ENCODE results near the gene DLG2.

The DLG2 gene

GRCh38 chr11:85541683-85542082 lies 85.5 kb downstream of the DLG2 start:
- DNase-seq: no peak

GRCh38 chr11:85540635-85541205 lies 86.4 kb downstream of the DLG2 start:
- DNase-seq: no peak

GRCh38 chr11:85540181-85540580 lies 87.0 kb downstream of the DLG2 start:
- DNase-seq: no peak

- no peak for DNase-seq
Measured at GRCh38 chr11:85539740-85540139, 87.4 kb downstream of the DLG2 start.

DNA sequence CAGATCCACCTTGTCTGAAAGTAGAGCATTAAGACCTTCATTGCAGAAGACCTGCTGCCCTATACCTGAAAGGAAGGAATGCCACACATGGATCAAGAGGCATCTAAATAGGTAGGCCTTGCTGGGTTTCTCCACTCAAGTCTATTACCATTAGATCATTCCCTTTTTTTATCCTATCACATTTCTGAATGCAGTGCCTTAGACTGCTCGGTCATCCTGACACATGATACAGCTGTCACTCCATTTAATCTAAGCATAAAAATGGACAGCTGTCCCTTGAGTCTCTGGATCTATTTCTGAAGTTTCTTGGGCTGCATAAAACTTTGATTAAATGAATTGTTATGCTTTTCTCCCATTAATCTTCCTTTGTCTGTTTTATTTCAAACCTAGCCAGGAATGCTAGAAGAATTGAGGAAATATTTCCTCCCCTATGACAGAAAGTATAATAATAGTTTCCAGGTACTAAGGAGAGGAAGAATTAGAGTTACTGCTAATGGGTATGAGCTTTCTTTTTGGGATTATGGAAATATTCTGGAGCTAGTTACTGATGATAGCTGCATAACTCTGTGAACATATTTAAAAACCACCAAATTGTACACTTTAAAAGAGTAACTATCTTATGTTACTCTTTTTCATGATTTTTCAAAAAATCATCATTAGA lies 88.0 kb downstream of the DLG2 start:
- no peak for DNase-seq

DNA sequence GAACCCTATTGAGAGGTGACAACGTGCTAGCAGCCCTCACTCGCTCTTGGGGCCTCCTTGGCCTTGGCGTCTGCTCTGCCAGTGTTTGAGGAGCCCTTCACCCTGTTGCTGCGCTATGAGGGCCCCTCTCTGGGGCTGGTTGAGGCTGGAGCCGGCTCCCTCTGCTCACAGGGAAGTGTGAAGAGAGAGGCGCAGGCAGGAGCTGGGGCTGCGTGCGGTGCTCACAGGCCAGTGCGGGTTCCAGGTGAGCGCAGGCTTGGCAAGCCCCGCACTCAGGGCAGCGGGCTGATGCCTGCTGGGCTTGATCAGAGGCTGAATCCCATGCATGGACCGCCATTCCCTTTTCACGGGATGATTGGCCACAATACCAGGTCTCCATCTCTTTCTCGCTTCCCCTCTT lies 90.7 kb downstream of the DLG2 start:
- DNase-seq: no peak

DNA sequence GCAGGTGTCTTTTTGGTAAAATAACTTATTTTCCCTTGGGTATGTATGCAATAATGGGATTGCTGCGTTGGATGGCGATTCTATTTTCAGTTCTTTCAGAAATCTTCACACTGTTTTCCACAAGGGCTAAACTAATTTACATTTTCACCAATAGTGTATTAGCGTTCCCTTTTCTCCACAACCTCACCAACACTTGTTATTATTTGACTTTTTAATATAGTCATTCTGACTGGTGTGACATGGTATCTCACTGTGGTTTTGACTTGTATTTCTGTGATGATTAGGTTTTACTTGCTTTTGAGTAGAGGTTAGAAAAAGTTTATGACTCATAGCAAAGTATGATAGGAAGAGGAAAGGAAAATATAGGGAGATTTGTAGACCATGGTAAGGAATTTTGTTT lies 92.3 kb downstream of the DLG2 start:
- DNase-seq: no peak

DNA sequence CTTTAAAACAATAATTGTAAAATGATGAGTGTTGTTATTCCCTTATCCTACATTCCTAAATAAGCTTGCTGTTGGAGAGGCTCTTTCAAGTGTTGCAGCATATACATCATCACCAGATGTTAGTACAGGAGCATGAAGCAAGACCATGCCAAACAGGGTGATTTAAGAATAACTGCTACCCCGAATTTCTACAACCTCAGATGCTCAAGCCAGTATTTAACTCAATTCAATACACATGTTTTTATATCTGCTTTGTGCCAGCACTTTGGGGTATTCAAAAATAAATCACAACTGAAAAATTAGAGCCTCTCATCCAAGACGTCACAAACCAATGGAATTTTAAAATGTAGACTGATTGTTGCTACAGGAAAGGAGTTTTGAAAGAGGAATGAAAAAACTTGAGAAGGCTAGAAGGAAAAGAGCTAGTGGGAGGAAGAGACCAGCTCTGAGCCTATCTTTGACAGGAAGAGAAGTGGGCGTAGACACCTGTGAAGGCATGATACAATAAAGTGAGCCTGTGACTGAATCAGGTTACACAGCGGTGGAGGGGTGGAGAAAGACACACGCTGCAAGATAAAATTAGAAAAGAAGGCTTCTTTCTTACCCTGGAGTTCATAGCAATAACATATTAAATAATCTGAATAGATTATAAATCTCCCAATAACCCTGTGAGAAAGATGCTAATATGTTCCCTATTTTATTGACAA lies 95.8 kb downstream of the DLG2 start:
- DNase-seq: no peak

GRCh38 chr11:85530634-85531033 lies 96.5 kb downstream of the DLG2 start:
- no peak for DNase-seq

GRCh38 chr11:85526564-85526963 lies 100.6 kb downstream of the DLG2 start:
- DNase-seq: no peak

GRCh38 chr11:85525686-85526085 lies 101.5 kb downstream of the DLG2 start:
- DNase-seq: no peak

DNA sequence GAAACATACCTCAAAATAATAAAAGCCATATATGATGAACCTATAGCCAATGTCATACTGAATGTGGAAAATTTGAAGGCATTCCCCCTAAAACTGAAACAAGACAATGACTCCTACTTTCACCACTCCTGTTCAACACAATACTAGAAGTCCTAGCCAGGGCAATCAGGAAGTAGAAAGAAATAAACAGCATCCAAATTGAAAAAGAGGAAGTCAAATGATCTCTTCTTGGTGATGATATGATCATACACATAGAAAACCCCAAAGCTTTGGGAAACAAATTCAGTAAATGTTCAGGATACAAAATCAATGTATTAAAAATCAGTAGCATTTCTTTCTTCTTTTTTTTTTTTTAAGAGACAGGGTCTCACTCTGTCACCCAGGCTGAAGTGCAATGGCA lies 109.9 kb downstream of the DLG2 start:
- DNase-seq: no peak

DNA sequence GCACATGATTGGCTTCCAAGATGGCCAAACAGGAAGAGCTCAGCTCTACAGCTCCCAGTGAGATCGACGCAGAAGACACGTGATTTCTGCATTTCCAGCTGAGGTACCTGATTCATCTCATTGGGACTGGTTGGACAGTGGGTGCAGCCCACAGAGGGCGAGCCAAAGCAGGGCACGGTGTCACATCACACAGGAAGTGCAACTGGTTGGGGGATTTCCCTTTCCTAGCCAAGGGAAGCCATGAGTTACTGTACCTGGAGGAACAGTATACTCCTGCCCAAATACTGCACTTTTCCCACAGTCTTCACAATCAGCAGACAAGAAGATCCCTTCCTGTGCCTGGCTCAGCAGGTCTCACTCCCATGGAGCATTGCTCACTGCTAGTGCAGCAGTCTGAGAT lies 131.2 kb downstream of the DLG2 start:
- DNase-seq: no peak

DNA sequence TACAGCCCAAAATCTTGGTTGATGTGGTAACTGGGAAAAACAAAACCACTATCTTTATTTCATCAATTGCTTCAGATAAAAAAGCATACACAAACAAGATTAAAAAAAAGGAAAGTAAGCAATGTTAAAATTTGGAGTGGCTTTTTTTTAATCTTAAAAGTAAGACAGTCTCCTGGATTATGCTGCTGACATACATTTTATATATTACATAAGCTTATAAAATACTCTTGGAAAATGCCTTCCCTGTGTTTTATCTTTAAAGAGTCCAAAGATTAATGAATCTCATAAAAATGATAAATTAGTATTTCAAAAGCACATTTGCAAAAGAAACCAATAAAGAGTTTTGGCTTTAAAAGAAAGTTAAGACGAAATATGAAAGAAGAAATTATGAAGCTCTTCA lies 132.7 kb downstream of the DLG2 start:
- DNase-seq: no peak

GRCh38 chr11:85485902-85486301 lies 141.2 kb downstream of the DLG2 start:
- no peak for DNase-seq

DNA sequence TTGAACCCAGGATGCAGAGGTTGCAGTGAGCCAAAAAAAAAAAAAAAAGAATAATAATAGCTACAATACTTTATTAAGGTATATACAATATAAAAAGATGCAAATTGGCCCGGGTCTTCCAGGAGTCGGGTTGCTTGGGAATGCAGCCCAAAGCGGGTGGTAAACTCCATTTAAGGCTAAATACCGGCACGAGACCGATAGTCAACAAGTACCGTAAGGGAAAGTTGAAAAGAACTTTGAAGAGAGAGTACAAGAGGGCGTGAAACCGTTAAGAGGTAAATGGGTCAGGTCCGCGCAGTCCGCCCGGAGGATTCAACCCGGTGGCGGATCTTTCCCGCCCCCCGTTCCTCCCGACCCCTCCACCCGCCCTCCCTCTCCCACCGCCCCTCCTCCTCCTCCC lies 143.3 kb downstream of the DLG2 start:
- DNase-seq: no peak

DNA sequence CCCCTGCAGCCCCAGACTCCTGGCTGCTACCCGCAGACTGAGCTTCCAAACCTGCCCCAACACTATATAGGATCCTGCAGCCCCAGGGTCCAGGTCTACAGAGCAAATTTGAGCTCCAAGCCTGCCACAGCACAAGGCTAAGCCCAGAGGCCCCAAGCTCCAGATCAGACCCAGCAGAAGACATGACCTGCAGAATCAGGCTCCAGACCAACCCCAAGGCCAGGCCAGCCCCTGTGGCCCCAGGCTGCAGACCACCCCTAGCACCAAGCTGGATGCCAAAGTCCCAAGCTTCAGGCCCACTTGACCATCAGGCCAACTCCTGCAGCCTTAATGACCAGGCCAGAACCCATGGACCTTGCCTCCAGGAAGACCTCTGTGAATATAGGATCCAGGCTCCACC lies 145.3 kb downstream of the DLG2 start:
- DNase-seq: no peak

GRCh38 chr11:85475660-85476517 lies 151.3 kb downstream of the DLG2 start:
- DNase-seq: no peak

- no peak for DNase-seq
Measured at GRCh38 chr11:85472953-85473352, 154.2 kb downstream of the DLG2 start.

DNA sequence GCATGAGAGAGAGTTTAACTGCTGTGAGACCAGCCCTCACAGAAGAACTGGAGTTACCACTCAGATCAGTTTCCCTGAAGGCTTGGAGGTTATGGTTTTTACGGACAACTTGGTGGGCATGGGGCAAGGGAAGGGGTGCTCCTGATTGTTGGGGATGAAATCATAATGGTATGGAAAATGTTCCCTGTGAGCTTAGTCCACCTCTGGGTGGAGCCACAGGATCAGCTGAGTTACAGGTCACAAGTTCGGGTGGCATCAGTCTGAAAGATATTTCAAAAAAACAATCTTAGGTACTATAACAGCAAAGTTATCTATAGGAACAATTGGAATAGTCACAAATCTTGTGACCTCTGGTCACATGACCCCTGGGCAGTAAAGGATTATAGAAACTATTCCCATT lies 162.9 kb downstream of the DLG2 start:
- no peak for DNase-seq

DNA sequence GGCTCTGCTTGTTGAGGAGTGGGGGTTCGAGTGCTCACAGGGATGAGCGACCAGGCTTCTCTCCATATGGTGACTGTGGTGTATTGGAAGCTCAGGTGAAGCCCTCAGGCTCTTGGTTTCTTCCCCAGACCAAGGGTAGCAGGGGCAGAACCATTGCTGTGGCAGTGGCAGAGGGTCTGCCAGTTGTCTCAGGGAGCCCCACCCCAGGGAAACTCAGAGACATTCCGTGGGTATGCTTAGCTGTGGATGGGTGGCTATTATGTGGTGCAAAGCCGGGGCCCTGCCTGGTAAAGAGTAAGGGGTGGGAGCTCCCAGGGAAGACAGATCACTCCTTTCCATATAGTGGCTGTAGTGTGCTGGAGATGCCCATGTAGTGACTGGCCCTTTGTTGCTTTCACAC lies 167.8 kb downstream of the DLG2 start:
- no peak for DNase-seq

GRCh38 chr11:85444479-85444878 lies 182.7 kb downstream of the DLG2 start:
- no peak for DNase-seq

GRCh38 chr11:85440273-85440672 lies 186.9 kb downstream of the DLG2 start:
- DNase-seq: no peak

- DNase-seq: no peak
Measured at GRCh38 chr11:85438328-85438727, 188.8 kb downstream of the DLG2 start.

Data from NK-92 treated with Interleukin-12 subunit alpha and Interleukin-12 subunit beta, amount 100 ng/mL, for 24 hours (cell line).